ENCODE measurements around the gene PHKB.

PHKB gene

GRCh38 chr16:47625115-47625567 lies 164.0 kb downstream of the PHKB start:
- ATAC-seq = no peak

GRCh38 chr16:47626246-47626645 lies 165.1 kb downstream of the PHKB start:
- ATAC-seq = no peak

More at GRCh38 chr16:47625115-47625567, 164.0 kb downstream of the PHKB start:
- TF ChIP-seq ZC3H10 (CRISPR knock-in tag; IDR thresholded peaks at IDR 0.05) (no peak), CSDC2 (CRISPR knock-in tag; IDR thresholded peaks at IDR 0.05) (no peak), GLIS3 (CRISPR knock-in tag; IDR thresholded peaks at IDR 0.05) (no peak), ZFP30 (CRISPR knock-in tag; IDR thresholded peaks at IDR 0.05) (no peak), ARNTL (CRISPR knock-in tag; IDR thresholded peaks at IDR 0.05; ENCODE audit: borderline replicate concordance, low read depth) (no peak), SNAI2 (CRISPR knock-in tag; IDR thresholded peaks at IDR 0.05) (no peak), ISL1 (CRISPR knock-in tag; IDR thresholded peaks at IDR 0.05) (no peak), TOX (CRISPR knock-in tag; IDR thresholded peaks at IDR 0.05; ENCODE audit: borderline replicate concordance) (no peak), PATZ1 (CRISPR knock-in tag; IDR thresholded peaks at IDR 0.05; ENCODE audit: borderline replicate concordance) (no peak)

GRCh38 chr16:47627085-47627639 lies 166.0 kb downstream of the PHKB start:
- TF ChIP-seq POU6F1 (CRISPR knock-in tag; IDR thresholded peaks at IDR 0.05; ENCODE audit: borderline replicate concordance, low read depth) = no peak
- no peak for TF ChIP-seq TOX (CRISPR knock-in tag; IDR thresholded peaks at IDR 0.05; ENCODE audit: borderline replicate concordance)
- TF ChIP-seq ZNF8 (CRISPR knock-in tag; IDR thresholded peaks at IDR 0.05) = no peak
- no peak for TF ChIP-seq CSRNP3 (CRISPR knock-in tag; IDR thresholded peaks at IDR 0.05)
- no peak for ATAC-seq

More at GRCh38 chr16:47626246-47626645, 165.1 kb downstream of the PHKB start:
- TF ChIP-seq PATZ1 (CRISPR knock-in tag; IDR thresholded peaks at IDR 0.05; ENCODE audit: borderline replicate concordance) (no peak), GLIS3 (CRISPR knock-in tag; IDR thresholded peaks at IDR 0.05) (no peak), CSRNP3 (CRISPR knock-in tag; IDR thresholded peaks at IDR 0.05) (no peak), ISL1 (CRISPR knock-in tag; IDR thresholded peaks at IDR 0.05) (no peak), OSR1 (CRISPR knock-in tag; IDR thresholded peaks at IDR 0.05) (no peak), ZNF8 (CRISPR knock-in tag; IDR thresholded peaks at IDR 0.05) (no peak), ZNF70 (CRISPR knock-in tag; IDR thresholded peaks at IDR 0.05) (no peak), POU6F1 (CRISPR knock-in tag; IDR thresholded peaks at IDR 0.05; ENCODE audit: borderline replicate concordance, low read depth) (no peak), TOX (CRISPR knock-in tag; IDR thresholded peaks at IDR 0.05; ENCODE audit: borderline replicate concordance) (no peak), BACH2 (CRISPR knock-in tag; IDR thresholded peaks at IDR 0.05; ENCODE audit: borderline replicate concordance) (no peak), RARB (CRISPR knock-in tag; IDR thresholded peaks at IDR 0.05) (no peak), TCF4 (CRISPR knock-in tag; IDR thresholded peaks at IDR 0.05; ENCODE audit: borderline replicate concordance) (no peak), PPARA (CRISPR knock-in tag; IDR thresholded peaks at IDR 0.05; ENCODE audit: borderline replicate concordance) (no peak)

Data from SK-N-SH treated with all-trans-retinoic acid at 6 μM for 48 hours (cell line).